OCI-LY3 (cell line): ENCODE data around the gene STX5.

Source experiments
- CTCF ChIP-seq: fragments of 200-600, 300-600 bp; sonication (generic); IDR thresholded peaks from 2 replicates; pipeline ENCODE4 v1.5.1; 2014; ENCODE audit warnings: antibody characterized with exemption, low read length, low read depth
- EZH2phosphoT487 ChIP-seq: fragments of 200-600 bp; shearing (Covaris generic); IDR thresholded peaks from 2 replicates; pipeline ENCODE4 v1.6.1; 2018; ENCODE audit warnings: antibody characterized with exemption, mixed run types, low read depth

DNA sequence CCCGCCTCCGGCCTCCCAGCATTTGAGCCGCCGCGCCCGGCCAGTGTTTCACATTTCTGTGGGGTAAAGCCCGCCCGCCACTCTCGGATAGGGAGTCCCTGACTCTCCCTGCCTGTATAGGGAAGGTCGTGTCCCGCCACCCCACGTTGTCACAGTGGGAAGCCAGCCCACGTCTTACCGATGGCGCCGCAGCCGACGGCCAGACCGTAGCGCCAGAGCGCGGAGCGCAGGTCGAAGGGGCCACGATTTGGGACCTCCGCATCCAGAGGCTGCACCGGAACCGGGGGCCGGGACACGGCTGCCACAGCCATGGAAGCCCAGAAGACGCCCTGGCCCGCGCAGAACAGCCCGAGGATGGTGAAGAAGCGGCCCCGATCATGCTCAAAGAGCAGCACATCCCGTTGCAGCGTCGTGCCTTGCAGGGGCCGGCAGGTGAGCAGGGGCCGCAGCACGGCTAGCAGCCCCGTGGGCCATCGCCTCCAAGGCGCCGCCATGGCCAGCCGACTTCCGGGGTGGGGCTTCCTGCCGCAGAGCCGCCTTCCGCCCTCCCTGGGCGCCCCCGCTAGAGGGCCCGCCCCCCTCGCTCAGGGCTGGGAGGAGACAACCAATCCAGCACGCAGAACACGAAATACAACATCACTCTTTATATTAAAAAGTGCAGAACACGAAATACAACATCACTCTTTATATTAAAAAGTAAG is 40.2 kb downstream of the STX5 start, which contains the start of gene TMEM223:
- TF ChIP-seq CTCF (no peak), EZH2phosphoT487 (no peak)
